ENCODE results near the gene EPAS1. TPM values are rescaled to one million over a fixed set of nuclear protein-coding genes. Genes with fewer than 3 reads are reported as not detected.

The EPAS1 gene
- total RNA-seq, 1 donor from 2014 or later, result 99.8 TPM

DNA sequence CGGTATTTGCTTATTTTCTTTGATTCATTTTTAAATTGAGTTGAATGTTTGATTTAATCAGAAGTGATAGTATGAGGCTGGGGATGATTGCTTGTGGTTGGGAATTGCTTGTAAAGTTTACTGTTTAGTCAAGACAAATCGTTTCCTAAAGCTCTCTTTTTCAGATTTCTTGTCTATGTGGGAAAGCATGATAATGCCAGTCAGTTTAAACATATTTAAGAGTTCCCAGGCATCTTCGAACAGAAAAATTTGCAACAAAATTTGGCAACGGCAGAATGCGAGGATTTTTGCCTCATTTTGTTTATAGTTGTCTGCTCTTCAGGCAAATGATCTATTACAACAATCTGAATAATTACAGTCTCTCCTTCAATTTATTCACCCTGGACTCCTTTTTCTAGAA, 22.5 kb downstream of the EPAS1 start:
- FAIRE-seq (no peak), DNase-seq (ENCODE audit: low read depth) (no peak)
- no peaks in the 10 kb centered on the region for H3K36me3 ChIP-seq (ENCODE audit: control insufficient read depth, insufficient read depth, low read length)
- H3K27me3 ChIP-seq (ENCODE audit: control insufficient read depth, insufficient read depth, low read length), result no peaks in the 10 kb centered on the region
- no peak overlapping the region for H3K4me3 ChIP-seq (ENCODE audit: low read depth, low read length)
- TF ChIP-seq, protein P1, sequence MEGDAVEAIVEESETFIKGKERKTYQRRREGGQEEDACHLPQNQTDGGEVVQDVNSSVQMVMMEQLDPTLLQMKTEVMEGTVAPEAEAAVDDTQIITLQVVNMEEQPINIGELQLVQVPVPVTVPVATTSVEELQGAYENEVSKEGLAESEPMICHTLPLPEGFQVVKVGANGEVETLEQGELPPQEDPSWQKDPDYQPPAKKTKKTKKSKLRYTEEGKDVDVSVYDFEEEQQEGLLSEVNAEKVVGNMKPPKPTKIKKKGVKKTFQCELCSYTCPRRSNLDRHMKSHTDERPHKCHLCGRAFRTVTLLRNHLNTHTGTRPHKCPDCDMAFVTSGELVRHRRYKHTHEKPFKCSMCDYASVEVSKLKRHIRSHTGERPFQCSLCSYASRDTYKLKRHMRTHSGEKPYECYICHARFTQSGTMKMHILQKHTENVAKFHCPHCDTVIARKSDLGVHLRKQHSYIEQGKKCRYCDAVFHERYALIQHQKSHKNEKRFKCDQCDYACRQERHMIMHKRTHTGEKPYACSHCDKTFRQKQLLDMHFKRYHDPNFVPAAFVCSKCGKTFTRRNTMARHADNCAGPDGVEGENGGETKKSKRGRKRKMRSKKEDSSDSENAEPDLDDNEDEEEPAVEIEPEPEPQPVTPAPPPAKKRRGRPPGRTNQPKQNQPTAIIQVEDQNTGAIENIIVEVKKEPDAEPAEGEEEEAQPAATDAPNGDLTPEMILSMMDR (IDR thresholded peaks at IDR 0.05; ENCODE audit: insufficient read depth, low read length, severe bottlenecking), result no peak

DNA sequence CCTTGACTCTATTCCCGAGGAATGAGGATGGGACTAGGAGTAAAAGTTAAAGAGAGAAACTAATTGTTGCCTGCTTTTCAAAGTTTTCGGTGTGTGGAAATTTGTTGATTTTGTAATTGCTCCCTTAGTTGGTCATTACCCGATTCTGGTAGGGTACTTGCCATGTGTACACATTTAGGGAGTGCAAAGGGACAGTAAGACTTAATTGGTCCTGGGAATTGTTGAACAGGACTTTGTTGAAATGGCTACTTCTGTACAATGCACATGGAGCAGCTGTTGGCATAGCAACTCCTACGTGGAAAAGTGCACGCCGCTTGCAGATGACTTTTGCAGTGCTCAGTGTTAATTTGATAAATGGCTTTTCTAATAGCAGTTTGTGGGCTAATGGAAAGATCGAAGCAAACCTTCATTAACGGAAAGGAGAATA, 22.9 kb downstream of the EPAS1 start:
- FAIRE-seq (no peak), DNase-seq (ENCODE audit: low read depth) (no peak)
- H3K4me3 ChIP-seq (ENCODE audit: low read depth, low read length), result no peak overlapping the region
- H3K27me3 ChIP-seq (ENCODE audit: control insufficient read depth, insufficient read depth, low read length), result no peaks in the 10 kb centered on the region
- no peaks in the 10 kb centered on the region for H3K36me3 ChIP-seq (ENCODE audit: control insufficient read depth, insufficient read depth, low read length)
- TF ChIP-seq, protein P1 (IDR thresholded peaks at IDR 0.05; ENCODE audit: insufficient read depth, low read length, severe bottlenecking), result no peak

DNA sequence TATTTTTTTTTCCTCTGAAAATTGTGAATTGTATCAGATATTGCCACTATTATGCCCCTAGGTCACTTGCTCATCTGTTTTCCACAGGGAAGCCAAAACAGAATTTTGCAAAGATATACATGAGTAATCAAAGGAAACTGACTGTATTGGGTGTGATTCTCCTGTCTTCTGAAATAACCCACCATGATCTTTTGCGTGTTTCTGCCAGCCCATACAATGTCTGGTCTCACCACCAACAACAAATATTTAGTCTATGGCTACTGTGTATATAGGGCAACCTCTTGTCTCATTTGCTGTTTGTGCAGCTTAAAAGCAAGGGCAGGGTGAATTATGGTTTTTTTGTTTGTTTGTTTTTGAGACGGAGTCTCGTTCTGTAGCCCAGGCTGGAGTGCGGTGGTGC, 26.5 kb downstream of the EPAS1 start:
- Histone ChIP-seq H3K36me3 (ENCODE audit: control insufficient read depth, insufficient read depth, low read length) (peaks cover 2% of the 10 kb centered on the region), H3K4me3 (ENCODE audit: low read depth, low read length) (no peak overlapping the region), H3K27me3 (ENCODE audit: control insufficient read depth, insufficient read depth, low read length) (no peaks in the 10 kb centered on the region)
- DNase-seq (ENCODE audit: low read depth) (peak; percentile 87), FAIRE-seq (no peak)
- TF ChIP-seq, protein P1 (IDR thresholded peaks at IDR 0.05; ENCODE audit: insufficient read depth, low read length, severe bottlenecking), result no peak

DNA sequence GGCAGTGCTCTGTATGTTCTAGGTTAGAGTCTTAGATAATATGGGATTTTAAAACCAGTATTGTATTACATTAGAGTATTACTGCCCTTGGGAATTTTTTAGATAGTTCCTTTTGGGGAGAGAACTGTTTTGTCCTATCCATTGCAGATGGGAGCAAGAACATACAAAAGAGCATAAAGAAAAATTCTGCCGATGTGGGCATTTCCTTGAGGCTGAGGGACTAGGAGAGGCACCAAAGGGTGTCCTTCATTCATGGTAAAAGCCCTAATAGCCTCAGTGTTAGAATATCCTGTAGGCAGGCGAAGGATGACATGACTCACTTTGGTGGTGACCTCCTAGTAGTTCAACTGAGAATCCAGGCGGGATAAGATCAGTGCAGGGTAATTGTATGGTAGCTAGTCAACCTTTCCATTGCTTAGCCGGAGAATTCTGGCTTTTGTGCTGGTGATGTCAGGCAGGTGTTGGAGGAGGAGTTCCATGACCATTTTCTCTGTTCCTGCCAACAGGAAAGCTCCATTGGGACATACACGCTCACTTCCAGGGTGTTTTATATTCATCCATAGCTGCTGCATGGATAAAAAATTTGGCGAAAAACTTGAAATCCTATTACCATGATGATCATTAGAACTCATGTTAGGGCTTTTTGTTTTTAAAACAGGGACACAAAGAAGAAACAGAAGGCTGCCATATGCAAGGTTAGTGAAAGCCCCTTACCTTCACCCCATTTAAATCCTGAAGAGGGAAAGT, 28.1 kb downstream of the EPAS1 start:
- Histone ChIP-seq H3K27me3 (ENCODE audit: control insufficient read depth, insufficient read depth, low read length) (no peaks in the 10 kb centered on the region), H3K36me3 (ENCODE audit: control insufficient read depth, insufficient read depth, low read length) (peaks cover 2% of the 10 kb centered on the region), H3K4me3 (ENCODE audit: low read depth, low read length) (no peak overlapping the region)
- DNase-seq (ENCODE audit: low read depth) (peak; percentile 63), FAIRE-seq (no peak)
- TF ChIP-seq, protein P1 (IDR thresholded peaks at IDR 0.05; ENCODE audit: insufficient read depth, low read length, severe bottlenecking), result no peak

DNA sequence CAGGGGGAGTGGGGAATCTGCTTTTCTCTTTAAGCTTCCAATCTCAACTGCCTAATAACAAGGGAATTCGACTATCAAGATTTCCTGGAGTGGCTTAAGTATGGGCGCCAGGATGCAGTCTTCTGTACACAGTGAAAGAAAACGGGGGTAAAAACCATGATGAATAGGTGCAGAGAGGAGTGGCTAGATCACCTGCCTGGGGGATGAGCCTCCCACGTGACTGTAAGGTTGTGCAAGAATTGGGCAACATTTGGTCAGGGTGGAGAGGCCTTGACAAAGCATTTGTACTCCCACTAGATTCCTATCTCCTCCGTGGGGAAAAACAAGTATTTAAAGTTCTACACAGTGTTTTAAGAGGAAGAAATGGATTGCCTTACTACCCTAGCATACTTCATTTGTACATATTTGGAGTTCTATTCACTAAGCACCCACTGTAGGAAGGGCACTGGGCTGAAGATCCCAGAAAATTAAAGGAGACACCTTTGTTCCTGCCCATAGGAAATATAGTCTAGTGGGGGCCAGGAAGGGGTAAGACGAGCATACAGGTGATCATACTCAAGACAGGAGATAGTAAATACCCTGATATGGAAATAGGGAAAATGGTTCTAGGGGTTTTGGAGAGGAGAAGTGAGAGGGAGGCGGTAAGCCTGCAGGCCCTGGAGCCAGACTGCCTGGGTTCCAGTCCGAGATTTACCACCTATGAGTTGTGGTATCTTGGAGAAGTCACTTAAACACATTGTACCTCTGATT, 29.2 kb downstream of the EPAS1 start:
- H3K4me3 ChIP-seq (ENCODE audit: low read depth, low read length), result no peak overlapping the region
- DNase-seq (ENCODE audit: low read depth) (peak; percentile 94), FAIRE-seq (no peak)
- TF ChIP-seq, protein P1 (IDR thresholded peaks at IDR 0.05; ENCODE audit: insufficient read depth, low read length, severe bottlenecking), result no peak
- no peaks in the 10 kb centered on the region for H3K27me3 ChIP-seq (ENCODE audit: control insufficient read depth, insufficient read depth, low read length)
- peaks cover 2% of the 10 kb centered on the region for H3K36me3 ChIP-seq (ENCODE audit: control insufficient read depth, insufficient read depth, low read length)

Data from bronchial epithelial cell (primary cell).